Heart right ventricle (tissue), 16 donors: ENCODE measurements around the gene JUND. TPM values are rescaled to one million over a fixed set of nuclear protein-coding genes. Genes with fewer than 3 reads are reported as not detected.

Experiments
- ATAC-seq, 8 donors: fragments of 200-7000 bp; cut with Tn5 transposase; one replicate each; pipeline ENCODE4 v1.9.1; 2020; ENCODE audit warnings: mild to moderate bottlenecking in 8 of 8, moderate library complexity in 8 of 8, moderate number of reproducible peaks in 1 of 8
- DNase-seq, 2 donors: peaks; one replicate each; pipeline ENCODE4 v3.0.0-alpha.2; 2020
- H3K27ac ChIP-seq, 10 donors: fragments of 200-600 bp; sonication (generic) in 2 of 10; one replicate each; pipeline versions ENCODE4 v1.5.0 to v1.8.0; 2020 to 2022; ENCODE audit warnings: mild to moderate bottlenecking in 3 of 10
- H3K27me3 ChIP-seq, 7 donors: fragments of 200-600 bp; one replicate each; pipeline ENCODE4 v1.8.0; 2021 to 2022; ENCODE audit warnings: mild to moderate bottlenecking in 2 of 7
- H3K36me3 ChIP-seq, 9 donors: fragments of 200-600 bp; sonication (generic) in 1 of 9; one replicate each; pipeline versions ENCODE4 v1.5.0 to v1.8.0; 2020 to 2022; ENCODE audit warnings: mild to moderate bottlenecking in 2 of 9
- H3K4me1 ChIP-seq, 9 donors: fragments of 200-600 bp; sonication (generic) in 1 of 9; one replicate each; pipeline versions ENCODE4 v1.5.0 to v1.8.0; 2020 to 2022; ENCODE audit warnings: mild to moderate bottlenecking in 4 of 9
- H3K4me3 ChIP-seq, 10 donors: fragments of 200-600 bp; sonication (generic) in 2 of 10; one replicate each; pipeline versions ENCODE4 v1.5.0 to v1.8.0; 2020 to 2022; ENCODE audit warnings: mild to moderate bottlenecking in 7 of 10, moderate library complexity in 2 of 10
- H3K9me3 ChIP-seq, 11 donors: fragments of 200-600 bp in 10 of 11; sonication (generic) in 2 of 11; one replicate each; pipeline versions ENCODE4 v1.5.0 to v1.8.0; 2013 to 2022; ENCODE audit warnings: mild to moderate bottlenecking in 2 of 11, control low read depth in 1 of 11, moderate library complexity in 1 of 11
- WGBS, 2 donors: extraction: QIAGEN DNeasy Blood & Tissue Kit; methylation state at CpG; one replicate each; pipeline ENCODE4 v1.1.7; 2013; ENCODE audit warnings: inconsistent platforms in 1 of 2; 5-methylcytosine and 5-hydroxymethylcytosine counted together
- intact Hi-C, 10 donors: fragments of 100-400 bp; cut with DNase I; formaldehyde crosslinking; loops; one replicate each; pipeline versions ENCODE4 v1.11.1 to v1.14.2; 2022
- polyA plus RNA-seq, 2 donors: library from polyadenylated mRNA; stranded (reverse); fragments of 200-250 nt; gene quantifications; one replicate each; pipeline ENCODE4 v1.2.3, GENCODE V29; 2013
- total RNA-seq, 10 donors: library from RNA; stranded (reverse); fragmentation: NEBNext Ultra II Directional in 3 of 10; extraction: Animal tissue kit (Norgen Biotek cat#: 25700) in 3 of 10; gene quantifications; one replicate each; pipeline versions ENCODE4 v1.2.1 to v1.2.4, GENCODE V29; 2021 to 2023
- TF ChIP-seq, protein P1 (sequence below), 9 donors: fragments of 200-600 bp; sonication (generic) in 2 of 9; IDR thresholded peaks; one replicate each; pipeline versions ENCODE4 v1.5.0 to v1.8.0; 2021 to 2022; ENCODE audit warnings: antibody characterized with exemption in 9 of 9, mild to moderate bottlenecking in 5 of 9, moderate library complexity in 1 of 9
- donor health status: Arrhythmogenic right ventricular cardiomyopathy.
- donor health status: ischemic (EF 13 %, LVEDD 7.1; RV severe dilation, severe dysfunction).
- donor health status: healthy with polysubstance abuse.
- donor health status: DM: no; HTN: yes; CAD: no.
- donor health status: DM: no; HTN: no; CAD: no.
- donor health status: ischemic (EF 25% LVEDD 6.9; RV normal size, moderate dysfunction).
- donor health status: ischemic (EF 25% LVEDD 5.7; RV mildly dilated, moderate dysfunction).
- donor health status: healthy.
- donor health status: DM: yes; HTN: yes; CAD: no.
- donor health status: Ischemic cardiomyopathy.
- donor health status: ischemic (EF 35%, LVEDD 5.7; RV mildly dilated, moderate dysfunction).
- donor health status: nonischemic (EF 11% LVEDD 7.7; RV severe dilation, severe dysfunction).
- donor health status: DM: yes; HTN: yes; CAD: no.
- donor health status: PGD.
- donor health status: ischemic (EF 29% LVEDD 5.4; RV normal size, mild dysfunction).
- donor health status: nonischemic (EF 23%, LVEDD 6.1; RV moderate dilation, normal function).

JUND gene
- total and polyA plus RNA-seq, 12 donors, result 93.7 to 278 (median 133) TPM

DNA sequence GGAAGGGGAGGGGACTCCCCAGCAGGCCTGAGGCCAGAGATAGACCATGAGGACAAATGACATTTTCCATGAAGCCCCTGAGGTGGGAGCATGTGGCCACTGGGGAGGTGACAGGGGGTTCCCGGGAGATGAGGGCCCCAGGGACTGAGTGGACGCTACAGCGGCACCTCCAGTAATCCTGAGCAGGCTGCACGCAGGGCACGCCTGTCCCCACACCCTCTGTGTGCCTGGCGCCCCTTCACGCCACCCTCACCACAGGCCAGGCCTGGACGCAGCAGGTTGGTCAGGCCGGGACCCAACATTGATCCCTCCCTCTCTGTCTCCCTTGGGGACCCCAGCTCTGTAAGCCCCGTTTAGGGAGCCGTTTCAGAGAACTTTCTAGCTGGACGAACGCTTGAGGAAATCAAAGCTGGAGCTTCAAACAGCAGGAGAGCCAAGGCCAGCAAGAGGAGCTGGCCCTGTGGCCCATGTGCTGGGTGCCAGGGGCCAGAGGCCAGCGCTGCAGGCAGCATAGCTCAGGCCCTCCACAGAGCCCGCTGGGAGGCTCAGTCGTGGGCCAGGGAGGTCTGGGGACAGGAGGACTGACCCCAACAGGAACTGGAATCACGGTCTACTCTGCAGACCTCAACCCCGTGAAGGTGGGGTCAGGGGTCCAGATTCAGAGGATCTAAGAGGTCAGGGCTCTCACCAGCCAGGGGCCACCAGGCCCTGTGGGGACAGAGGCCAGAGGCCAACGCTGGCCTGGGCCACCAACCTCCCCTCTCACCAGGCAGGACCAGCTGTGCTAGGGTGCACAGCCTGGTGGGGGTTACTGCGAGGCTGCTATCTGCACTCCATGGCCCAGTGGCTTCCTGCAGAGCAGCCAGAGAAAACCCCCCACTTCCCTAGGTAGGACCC, 26.9 kb upstream of the JUND start:
- DNase-seq (no peak), ATAC-seq (no peak)
- peaks cover 0 to 68% (median 6%) of the 10 kb centered on the region in 9 donors for H3K36me3 ChIP-seq
- no peak overlapping the region for H3K4me3 ChIP-seq
- peaks cover 14 to 47% (median 37%) of the 10 kb centered on the region in 9 donors for H3K4me1 ChIP-seq
- TF ChIP-seq, protein P1, sequence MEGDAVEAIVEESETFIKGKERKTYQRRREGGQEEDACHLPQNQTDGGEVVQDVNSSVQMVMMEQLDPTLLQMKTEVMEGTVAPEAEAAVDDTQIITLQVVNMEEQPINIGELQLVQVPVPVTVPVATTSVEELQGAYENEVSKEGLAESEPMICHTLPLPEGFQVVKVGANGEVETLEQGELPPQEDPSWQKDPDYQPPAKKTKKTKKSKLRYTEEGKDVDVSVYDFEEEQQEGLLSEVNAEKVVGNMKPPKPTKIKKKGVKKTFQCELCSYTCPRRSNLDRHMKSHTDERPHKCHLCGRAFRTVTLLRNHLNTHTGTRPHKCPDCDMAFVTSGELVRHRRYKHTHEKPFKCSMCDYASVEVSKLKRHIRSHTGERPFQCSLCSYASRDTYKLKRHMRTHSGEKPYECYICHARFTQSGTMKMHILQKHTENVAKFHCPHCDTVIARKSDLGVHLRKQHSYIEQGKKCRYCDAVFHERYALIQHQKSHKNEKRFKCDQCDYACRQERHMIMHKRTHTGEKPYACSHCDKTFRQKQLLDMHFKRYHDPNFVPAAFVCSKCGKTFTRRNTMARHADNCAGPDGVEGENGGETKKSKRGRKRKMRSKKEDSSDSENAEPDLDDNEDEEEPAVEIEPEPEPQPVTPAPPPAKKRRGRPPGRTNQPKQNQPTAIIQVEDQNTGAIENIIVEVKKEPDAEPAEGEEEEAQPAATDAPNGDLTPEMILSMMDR (IDR thresholded peaks at IDR 0.05), result no peak
- intact Hi-C loops, result no loop called here
- no peaks in the 10 kb centered on the region for H3K9me3 ChIP-seq
- H3K27ac ChIP-seq, result peak overlapping the region in 9 of 10 donors; percentile 14 to 100 (median 97)
- WGBS, 2 donors, result 83% methylated on average over 20 of the region's 20 CpGs
- H3K27me3 ChIP-seq, result no peaks in the 10 kb centered on the region

DNA sequence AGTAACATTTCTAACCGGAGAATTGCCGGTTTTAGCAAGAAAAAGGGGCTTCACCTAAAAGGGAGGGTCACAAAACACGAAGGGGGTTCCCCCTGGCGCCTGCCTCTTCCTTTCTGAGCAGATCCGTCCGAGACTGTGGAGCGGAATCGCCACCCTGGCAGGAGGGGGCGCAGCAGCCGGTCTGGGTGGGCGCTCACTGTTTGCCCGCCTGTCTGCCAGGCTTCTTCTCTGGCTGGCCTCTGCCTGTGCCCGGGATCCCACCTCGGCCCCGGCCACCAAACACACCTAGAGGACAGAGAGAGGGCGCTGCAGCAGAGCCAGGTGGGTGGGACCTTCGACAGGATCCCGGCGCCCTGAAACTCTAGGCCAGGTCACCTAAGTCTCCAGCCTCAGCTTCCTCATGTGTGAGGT, 25.9 kb upstream of the JUND start:
- H3K36me3 ChIP-seq, result peaks cover 0 to 57% (median 6%) of the 10 kb centered on the region in 9 donors
- ATAC-seq, result no peak
- H3K4me1 ChIP-seq, result peaks cover 24 to 55% (median 47%) of the 10 kb centered on the region in 9 donors
- intact Hi-C loops, result loop anchor here in 1 of 10 donors (2.0 kb wide), 1 partner anchor 14 kb away; no protein-coding TSS in a partner anchor
- no peaks in the 10 kb centered on the region for H3K9me3 ChIP-seq
- H3K27me3 ChIP-seq, result no peaks in the 10 kb centered on the region
- DNase-seq, result no peak
- no peak overlapping the region for H3K4me3 ChIP-seq
- WGBS, 2 donors, result 87 to 90% methylated on average over 19 of the region's 19 CpGs
- TF ChIP-seq, protein P1 (IDR thresholded peaks at IDR 0.05), result no peak
- peak overlapping the region in 9 of 10 donors; percentile 58 to 100 (median 98) for H3K27ac ChIP-seq

DNA sequence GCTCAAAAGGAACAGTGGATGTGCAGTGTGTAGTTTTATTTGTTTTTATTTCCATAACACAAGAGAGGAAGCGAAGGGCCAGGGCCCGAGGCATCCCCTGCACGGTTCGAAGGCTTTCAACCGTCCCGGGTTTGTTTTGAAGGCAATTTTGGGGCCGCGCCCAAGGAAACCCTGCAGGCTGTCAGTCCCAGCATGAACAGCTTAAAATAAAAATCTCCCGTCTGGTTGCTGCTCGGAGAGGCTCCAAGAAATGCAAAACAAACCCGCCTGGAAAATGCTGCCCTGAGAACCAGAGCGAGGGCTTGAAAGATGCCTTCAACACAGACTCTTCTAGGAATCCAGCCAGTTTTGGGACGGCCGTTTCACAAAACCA, 25.5 kb upstream of the JUND start:
- H3K27ac ChIP-seq, result peak overlapping the region in 9 of 10 donors; percentile 58 to 100 (median 98)
- H3K27me3 ChIP-seq, result no peaks in the 10 kb centered on the region
- peaks cover 24 to 59% (median 49%) of the 10 kb centered on the region in 9 donors for H3K4me1 ChIP-seq
- intact Hi-C loops, result loop anchor here in 1 of 10 donors (2.0 kb wide), 1 partner anchor 14 kb away; no protein-coding TSS in a partner anchor
- no peaks in the 10 kb centered on the region for H3K9me3 ChIP-seq
- TF ChIP-seq, protein P1 (IDR thresholded peaks at IDR 0.05), result no peak
- H3K4me3 ChIP-seq, result no peak overlapping the region
- ATAC-seq (no peak), DNase-seq (no peak)
- 76 to 78% methylated on average over 14 of the region's 14 CpGs for WGBS, 2 donors
- H3K36me3 ChIP-seq, result peaks cover 0 to 53% (median 6%) of the 10 kb centered on the region in 9 donors

DNA sequence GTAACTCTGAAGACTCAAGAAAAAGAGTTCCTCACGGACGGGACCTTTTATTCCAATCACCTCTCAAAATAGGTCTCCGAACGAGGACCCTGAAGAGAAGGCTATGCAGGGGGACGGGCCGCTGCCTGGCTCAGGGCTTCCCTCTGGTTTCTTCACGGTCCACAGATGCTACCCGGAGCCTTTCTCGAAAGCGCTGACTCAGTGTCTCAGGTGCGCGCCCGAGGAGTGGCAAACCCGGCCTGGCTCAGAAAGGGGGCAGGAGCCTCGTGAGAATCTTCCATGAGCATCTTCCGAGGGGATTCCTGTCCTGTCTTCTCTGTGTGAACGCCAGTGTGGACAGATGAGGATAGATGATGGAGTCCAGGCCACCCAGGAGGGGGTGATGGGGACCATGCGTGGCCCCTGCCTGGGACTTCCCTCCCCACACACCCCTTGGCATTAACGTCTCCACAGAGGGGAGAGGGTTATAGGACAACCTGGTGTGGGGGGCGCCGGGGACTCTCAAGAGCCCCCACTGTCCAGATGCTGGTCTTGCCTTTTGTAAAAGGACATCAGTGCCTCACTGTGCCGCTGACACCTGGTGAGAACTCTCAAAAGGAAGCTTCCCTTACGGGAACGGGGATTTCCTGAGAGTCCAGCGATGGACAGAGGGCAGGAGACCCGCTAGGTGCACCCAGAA, 24.9 kb upstream of the JUND start:
- no peak overlapping the region for H3K4me3 ChIP-seq
- DNase-seq (no peak), ATAC-seq (no peak)
- H3K27ac ChIP-seq, result peak overlapping the region; percentile 6 to 100 (median 98)
- H3K4me1 ChIP-seq, result peaks cover 24 to 65% (median 49%) of the 10 kb centered on the region in 9 donors
- H3K27me3 ChIP-seq, result no peaks in the 10 kb centered on the region
- intact Hi-C loops, result loop anchor here in 1 of 10 donors (2.0 kb wide), 1 partner anchor 14 kb away; no protein-coding TSS in a partner anchor
- TF ChIP-seq, protein P1 (IDR thresholded peaks at IDR 0.05), result no peak
- H3K9me3 ChIP-seq, result no peaks in the 10 kb centered on the region
- H3K36me3 ChIP-seq, result peaks cover 0 to 48% (median 6%) of the 10 kb centered on the region in 9 donors
- 85 to 87% methylated on average over 26 of the region's 26 CpGs for WGBS, 2 donors
